HG02763 (cell line): ENCODE data around the gene RHOT1.

Experiments used
- ATAC-seq: cut with Tn5 transposase; IDR thresholded peaks from one replicate; pipeline ENCODE4 v1.9.1; 2021; ENCODE audit warnings: mild to moderate bottlenecking, moderate library complexity; ENCODE audit not compliant: unreplicated experiment

Gene RHOT1

GRCh38 chr17:32266389-32267301 is 124.3 kb downstream of the RHOT1 start:
- ATAC-seq = no peak

- no peak for ATAC-seq
These were observed 125.4 kb downstream of the RHOT1 start for GRCh38 chr17:32267690-32268205.

- no peak for ATAC-seq
These were observed 126.5 kb downstream of the RHOT1 start for GRCh38 chr17:32268734-32269288.

GRCh38 chr17:32269377-32269776 is 127.1 kb downstream of the RHOT1 start:
- no peak for ATAC-seq

- no peak for ATAC-seq
These were observed 129.5 kb downstream of the RHOT1 start for GRCh38 chr17:32271844-32272243.

GRCh38 chr17:32274101-32274500 is 131.8 kb downstream of the RHOT1 start:
- no peak for ATAC-seq

- no peak for ATAC-seq
These were observed 132.3 kb downstream of the RHOT1 start for GRCh38 chr17:32274643-32275042.
